Right lobe of liver (tissue), 4 donors: ENCODE measurements around the gene R3HDM2.

Experiments
- CTCF ChIP-seq, 4 donors: fragments of 200-600 bp in 3 of 4; fragments of 450-650 bp in 1 of 4; IDR thresholded peaks; one replicate each; pipeline versions ENCODE4 v1.5.1 to v1.8.0; 2016 to 2022; ENCODE audit warnings: antibody characterized with exemption in 4 of 4, mild to moderate bottlenecking in 2 of 4
- POLR2A ChIP-seq: fragments of 450-650 bp; IDR thresholded peaks from one replicate; pipeline ENCODE4 v1.6.1; 2017; ENCODE audit warnings: antibody characterized with exemption, mild to moderate bottlenecking
- donor health status: DM: no; HTN: no; CAD: no.
- donor health status: DM: no; HTN: no; CAD: no.
- donor health status: DM: no; HTN: yes; CAD: no.

- TF ChIP-seq CTCF (IDR thresholded peaks at IDR 0.05) (no peak), POLR2A (no peak)
These were observed 42.4 kb downstream of the R3HDM2 start for GRCh38 chr12:57388425-57388824.
